GM21381 (cell line): ENCODE data around the gene ZSWIM9.
A peak's percentile ranks its signal among the peaks of the same experiment; 100 is the strongest.

ENCODE experiments used
- ATAC-seq: cut with Tn5 transposase; IDR thresholded peaks from one replicate; pipeline ENCODE4 v1.9.1; 2021; ENCODE audit warnings: mild to moderate bottlenecking, moderate library complexity; ENCODE audit not compliant: unreplicated experiment

Gene ZSWIM9

DNA sequence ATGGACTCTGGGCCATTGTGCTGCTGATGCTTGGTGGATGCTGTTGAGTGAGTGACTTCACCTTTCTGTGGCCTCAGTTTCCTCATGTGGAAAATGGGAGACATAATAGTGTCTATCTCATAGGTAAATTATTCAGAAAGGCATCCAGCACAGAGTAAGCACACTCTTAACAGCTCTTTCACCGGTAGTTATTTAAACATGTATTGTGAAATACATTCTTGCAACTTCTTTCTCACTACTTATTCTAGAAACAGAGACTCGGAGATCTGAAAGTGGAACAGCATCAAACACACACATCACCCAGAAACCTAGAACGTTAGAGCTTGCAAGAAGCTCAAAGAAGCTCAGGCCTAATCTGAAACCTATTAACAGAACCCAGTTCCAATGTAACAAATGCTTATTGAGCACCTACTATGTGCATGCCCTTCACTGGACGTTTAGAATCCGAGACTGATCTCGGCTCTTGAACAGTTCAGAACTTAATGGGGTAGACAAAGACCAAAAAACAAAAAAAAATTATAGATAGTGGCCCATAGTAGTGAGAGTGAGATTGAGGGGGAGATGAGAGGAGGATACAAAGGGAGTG lies 4.1 kb downstream of the ZSWIM9 start:
- no peak for ATAC-seq

DNA sequence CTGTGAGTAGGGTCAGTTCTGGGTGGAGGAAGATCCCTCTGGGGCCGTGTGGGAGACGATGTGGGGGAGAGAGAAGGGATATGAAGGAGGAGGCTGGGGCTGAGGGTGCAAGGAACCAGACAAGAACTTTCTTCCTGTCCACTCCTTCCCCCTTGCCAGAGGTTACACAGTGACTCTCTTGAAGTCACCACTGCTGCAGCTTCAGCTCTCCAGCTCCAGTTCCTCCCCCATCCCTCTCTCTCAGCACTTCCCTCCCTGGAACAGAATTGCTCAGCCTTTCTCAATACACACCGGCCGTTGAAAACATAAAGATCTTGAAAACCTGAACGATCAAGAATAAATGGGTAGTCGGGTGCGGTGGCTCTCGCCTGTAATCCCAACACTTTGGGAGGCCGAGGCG lies 5.1 kb downstream of the ZSWIM9 start:
- no peak for ATAC-seq

GRCh38 chr19:48176226-48176625 lies 5.7 kb downstream of the ZSWIM9 start:
- ATAC-seq = no peak

GRCh38 chr19:48181505-48181904 lies 11.0 kb downstream of the ZSWIM9 start:
- ATAC-seq = no peak

- ATAC-seq = no peak
These were observed 12.0 kb downstream of the ZSWIM9 start for GRCh38 chr19:48182434-48182833.

DNA sequence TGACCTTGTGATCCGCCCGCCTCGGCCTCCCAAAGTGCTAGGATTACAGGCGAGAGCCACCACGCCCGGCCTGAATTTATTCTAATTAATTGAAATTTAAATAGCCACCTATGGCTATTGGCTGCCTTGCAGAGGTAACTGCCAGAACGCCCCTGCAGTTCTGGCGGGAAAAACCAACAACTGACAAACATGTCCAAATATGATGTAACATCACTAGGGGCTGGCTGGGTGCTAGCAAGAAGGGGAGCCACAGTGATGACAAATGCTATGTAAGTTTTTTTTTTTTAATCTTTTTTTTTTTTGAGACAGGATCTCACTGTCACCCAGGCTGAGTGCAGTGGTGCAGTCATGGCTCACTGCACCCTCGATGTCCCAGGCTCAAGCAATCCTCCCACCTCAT lies 12.9 kb downstream of the ZSWIM9 start:
- no peak for ATAC-seq

DNA sequence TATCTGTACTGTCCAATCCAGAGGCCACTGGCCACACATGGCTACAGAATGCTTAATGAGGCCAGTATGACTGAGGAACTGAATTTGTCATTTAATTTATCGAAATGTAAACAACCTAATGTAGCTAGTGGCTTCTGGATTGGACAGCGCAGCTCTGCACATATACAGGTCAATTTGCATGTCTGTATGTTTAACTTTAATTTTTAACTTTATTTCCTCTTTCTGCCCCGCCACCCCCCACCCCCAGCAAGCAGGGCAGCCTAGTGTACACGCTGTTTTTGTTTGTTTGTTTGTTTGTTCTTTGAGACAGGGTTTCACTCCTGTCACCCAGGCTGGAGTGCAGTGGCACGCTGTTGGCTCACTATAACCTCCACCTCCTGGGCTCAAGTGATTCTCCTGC lies 15.5 kb downstream of the ZSWIM9 start:
- peak; percentile 41 for ATAC-seq

GRCh38 chr19:48186541-48186991 lies 16.1 kb downstream of the ZSWIM9 start:
- peak; percentile 60 for ATAC-seq

GRCh38 chr19:48190288-48190884 lies 19.9 kb downstream of the ZSWIM9 start:
- ATAC-seq = no peak

GRCh38 chr19:48190885-48191284 lies 20.4 kb downstream of the ZSWIM9 start:
- no peak for ATAC-seq

- ATAC-seq = no peak
These were observed 22.3 kb downstream of the ZSWIM9 start for GRCh38 chr19:48192750-48193149.

GRCh38 chr19:48194041-48194843 lies 23.8 kb downstream of the ZSWIM9 start:
- no peak for ATAC-seq

DNA sequence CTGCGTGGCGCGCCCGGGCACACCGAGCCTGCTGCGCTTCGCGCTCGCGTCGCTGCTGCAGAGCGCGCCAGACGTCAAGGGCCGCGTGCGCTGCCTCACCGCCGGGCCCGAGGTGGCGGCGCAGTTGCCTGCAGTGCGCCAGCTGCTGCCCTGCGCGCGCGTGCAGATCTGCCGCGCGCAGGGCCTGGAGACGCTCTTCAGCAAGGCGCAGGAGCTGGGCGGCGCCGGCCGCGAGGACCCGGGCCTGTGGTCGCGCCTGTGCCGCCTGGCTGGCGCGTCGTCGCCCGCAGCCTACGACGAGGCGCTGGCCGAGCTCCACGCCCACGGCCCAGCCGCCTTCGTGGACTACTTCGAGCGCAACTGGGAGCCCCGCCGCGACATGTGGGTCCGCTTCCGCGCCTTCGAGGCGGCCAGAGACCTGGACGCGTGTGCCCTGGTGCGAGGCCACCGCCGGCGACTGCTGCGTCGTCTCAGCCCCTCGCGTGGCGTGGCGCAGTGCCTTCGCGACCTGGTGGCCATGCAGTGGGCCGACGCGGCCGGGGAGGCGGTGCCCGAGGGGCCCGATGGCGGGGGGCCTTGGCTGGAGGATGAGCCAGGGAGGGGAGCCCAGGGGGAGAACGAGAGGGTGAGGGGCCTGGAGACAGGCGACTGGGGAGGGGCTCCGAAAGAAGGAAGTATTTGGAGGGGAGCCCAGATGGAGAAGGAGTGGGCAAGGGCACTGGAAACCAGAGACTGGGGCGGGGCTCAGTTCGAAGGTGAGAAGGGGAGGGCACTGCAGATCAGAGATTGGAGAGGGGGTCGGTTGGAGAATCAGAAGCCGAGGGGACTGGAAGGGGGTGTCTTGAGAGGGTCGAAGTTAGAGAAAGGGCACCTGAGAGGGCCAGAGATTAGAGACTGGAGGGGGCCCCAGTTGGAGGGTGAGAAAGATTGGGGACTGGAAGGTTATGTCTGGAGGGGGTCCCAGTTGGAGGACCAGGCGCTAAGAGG lies 24.7 kb downstream of the ZSWIM9 start:
- no peak for ATAC-seq

DNA sequence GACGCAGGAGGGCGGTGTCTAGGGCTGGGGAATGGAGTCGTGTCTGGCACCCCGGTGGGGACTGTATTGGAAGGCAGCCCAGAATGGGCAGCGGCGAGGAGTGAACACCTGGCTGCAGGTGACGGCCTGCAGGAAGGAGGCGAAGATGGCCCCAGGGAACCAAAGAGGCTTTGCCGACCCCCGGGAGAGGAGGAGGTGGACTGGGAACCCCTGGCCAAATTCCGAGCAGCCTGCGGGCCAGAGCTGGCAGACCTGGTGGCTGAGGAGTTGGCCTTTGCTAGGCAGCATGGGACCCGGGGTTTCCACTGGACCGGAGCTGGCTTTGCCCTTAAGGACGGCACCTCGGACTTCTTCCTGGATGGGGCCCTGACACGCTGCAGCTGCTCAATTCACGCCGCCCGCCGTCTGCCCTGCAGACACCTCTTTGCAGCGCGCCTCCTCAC lies 25.9 kb downstream of the ZSWIM9 start:
- ATAC-seq = no peak

GRCh38 chr19:48196933-48197665 lies 26.6 kb downstream of the ZSWIM9 start:
- no peak for ATAC-seq

DNA sequence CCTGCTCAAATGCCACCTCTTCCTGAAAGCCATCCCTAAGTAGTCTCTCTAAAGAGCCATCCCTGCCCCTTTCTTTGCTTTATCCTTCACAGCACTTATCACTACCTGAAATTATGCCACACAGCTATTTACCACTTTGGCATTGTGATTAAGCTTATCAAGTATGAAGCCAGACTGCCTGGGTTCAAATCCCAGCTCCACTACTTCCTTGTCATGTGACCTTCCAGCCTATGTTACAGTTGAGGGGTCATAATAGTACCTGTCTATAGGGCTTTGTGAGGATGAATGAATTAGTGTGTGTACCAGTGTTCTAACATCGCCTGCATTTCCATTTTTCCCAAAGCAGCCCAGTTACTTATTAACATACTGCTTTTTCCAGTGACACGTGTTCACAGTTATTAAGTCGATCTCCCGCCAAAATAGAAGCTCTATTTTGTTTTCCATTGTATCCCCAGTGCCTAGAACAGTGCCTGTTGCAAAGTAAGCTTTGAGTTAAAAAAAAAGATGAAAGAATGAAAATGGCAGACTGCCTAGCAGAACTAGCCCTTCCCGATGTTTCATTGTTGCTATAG lies 32.8 kb downstream of the ZSWIM9 start:
- no peak for ATAC-seq

- peak; percentile 90 for ATAC-seq
These were observed 33.5 kb downstream of the ZSWIM9 start for GRCh38 chr19:48203794-48204628.

DNA sequence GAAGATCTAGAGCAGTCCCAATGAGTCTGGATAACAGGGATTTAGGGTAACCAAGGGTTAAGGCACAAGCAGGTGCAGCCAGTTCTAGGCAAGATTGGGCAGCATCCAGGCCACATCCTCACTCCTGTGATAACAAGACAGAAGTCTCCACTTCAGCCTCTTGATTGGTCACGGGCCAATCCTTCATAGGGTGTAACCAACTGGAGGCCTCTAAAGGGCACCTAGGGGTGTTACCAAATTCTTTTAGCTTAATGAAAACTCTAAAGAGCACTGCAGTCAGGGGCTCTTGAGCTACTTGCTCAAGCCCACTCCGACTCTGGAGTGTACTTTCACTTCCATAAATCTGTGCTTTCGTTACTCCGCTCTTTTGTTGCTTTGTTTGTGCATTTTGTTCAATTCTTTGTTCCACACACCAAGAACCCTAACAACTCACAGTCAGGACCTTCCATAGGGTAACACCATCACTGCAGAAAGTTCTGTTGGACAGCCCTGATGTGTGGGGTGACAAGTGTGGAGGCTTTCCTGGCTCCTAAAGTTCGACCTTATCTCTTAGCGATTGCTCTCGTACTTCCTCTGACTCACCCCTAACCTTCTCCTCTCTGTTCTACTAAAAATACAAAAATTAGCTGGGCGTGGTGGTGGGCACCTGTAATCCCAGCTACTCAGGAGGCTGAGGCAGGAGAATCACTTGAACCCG lies 36.1 kb downstream of the ZSWIM9 start:
- ATAC-seq = no peak
